Epidermal melanocyte (primary cell): ENCODE measurements around the gene GLP2R.

Experiments used
- DNase-seq: peaks from one replicate; pipeline ENCODE4 v3.0.0; 2011; ENCODE audit warnings: low spot score; ENCODE audit not compliant: insufficient read length

The GLP2R gene

GRCh38 chr17:9854255-9854654, 28.5 kb downstream of the GLP2R start:
- DNase-seq, result no peak

GRCh38 chr17:9855036-9855435, 29.3 kb downstream of the GLP2R start:
- no peak for DNase-seq

GRCh38 chr17:9859781-9860180, 34.1 kb downstream of the GLP2R start:
- DNase-seq, result no peak

GRCh38 chr17:9860851-9861250, 35.1 kb downstream of the GLP2R start:
- DNase-seq, result no peak

GRCh38 chr17:9862220-9862619, 36.5 kb downstream of the GLP2R start:
- no peak for DNase-seq

- DNase-seq, result no peak
Observed at GRCh38 chr17:9862949-9863348, 37.2 kb downstream of the GLP2R start.

GRCh38 chr17:9865586-9865985, 39.9 kb downstream of the GLP2R start:
- no peak for DNase-seq

GRCh38 chr17:9868552-9868951, 42.8 kb downstream of the GLP2R start:
- no peak for DNase-seq

GRCh38 chr17:9872852-9873251, 47.1 kb downstream of the GLP2R start:
- no peak for DNase-seq

GRCh38 chr17:9874722-9875121, 49.0 kb downstream of the GLP2R start:
- no peak for DNase-seq

- no peak for DNase-seq
Observed at GRCh38 chr17:9875441-9875840, 49.7 kb downstream of the GLP2R start.

GRCh38 chr17:9878356-9878755, 52.6 kb downstream of the GLP2R start:
- no peak for DNase-seq

GRCh38 chr17:9878786-9879525, 53.2 kb downstream of the GLP2R start:
- DNase-seq, result no peak

GRCh38 chr17:9880582-9880999, 54.9 kb downstream of the GLP2R start:
- no peak for DNase-seq

GRCh38 chr17:9883451-9883850, 57.7 kb downstream of the GLP2R start:
- DNase-seq, result no peak

- DNase-seq, result no peak
Observed at GRCh38 chr17:9886141-9886930, 60.6 kb downstream of the GLP2R start.

- no peak for DNase-seq
Observed at GRCh38 chr17:9887508-9887907, 61.8 kb downstream of the GLP2R start.

GRCh38 chr17:9890124-9890523, 64.4 kb downstream of the GLP2R start:
- DNase-seq, result no peak

- DNase-seq, result no peak
Observed at GRCh38 chr17:9893411-9894012, 67.8 kb downstream of the GLP2R start.

GRCh38 chr17:9894231-9894630, 68.5 kb downstream of the GLP2R start:
- no peak for DNase-seq

GRCh38 chr17:9895923-9896322, 70.2 kb downstream of the GLP2R start:
- no peak for DNase-seq

- DNase-seq, result no peak
Observed at GRCh38 chr17:9897372-9897968, 71.7 kb downstream of the GLP2R start.
